HG03469 (cell line): ENCODE measurements around the gene ACTR2.
"Not testable (repeated sequence)": the region's sequence is repeated elsewhere in the genome, so short reads cannot be mapped to it uniquely, and the experiment has no call there.

Experiments used
- ATAC-seq: cut with Tn5 transposase; IDR thresholded peaks from one replicate; pipeline ENCODE4 v1.9.1; 2021; ENCODE audit warnings: mild to moderate bottlenecking, moderate library complexity, moderate number of reproducible peaks; ENCODE audit not compliant: unreplicated experiment

The ACTR2 gene

GRCh38 chr2:65228263-65228750, 676 bp downstream of the ACTR2 start:
- peak; percentile 18 for ATAC-seq

- no peak for ATAC-seq
Observed at GRCh38 chr2:65231121-65231520, 3.5 kb downstream of the ACTR2 start.

- no peak for ATAC-seq
Observed at GRCh38 chr2:65231892-65232477, 4.4 kb downstream of the ACTR2 start.

- peak; percentile 52 for ATAC-seq
Observed at GRCh38 chr2:65232636-65233035, 5.0 kb downstream of the ACTR2 start.

GRCh38 chr2:65240657-65241056, 13.0 kb downstream of the ACTR2 start:
- no peak for ATAC-seq

- not testable (repeated sequence) for ATAC-seq
Observed at GRCh38 chr2:65244452-65244851, 16.8 kb downstream of the ACTR2 start.

GRCh38 chr2:65252640-65253039, 25.0 kb downstream of the ACTR2 start:
- no peak for ATAC-seq

- no peak for ATAC-seq
Observed at GRCh38 chr2:65255356-65255755, 27.7 kb downstream of the ACTR2 start.

- ATAC-seq: no peak
Observed at GRCh38 chr2:65256054-65256453, 28.4 kb downstream of the ACTR2 start.

- ATAC-seq: not testable (repeated sequence)
Observed at GRCh38 chr2:65257866-65258265, 30.2 kb downstream of the ACTR2 start.

GRCh38 chr2:65261676-65262075, 34.0 kb downstream of the ACTR2 start:
- no peak for ATAC-seq

GRCh38 chr2:65263262-65263661, 35.6 kb downstream of the ACTR2 start:
- ATAC-seq: no peak

GRCh38 chr2:65263986-65264385, 36.4 kb downstream of the ACTR2 start:
- ATAC-seq: no peak

GRCh38 chr2:65264821-65265670, 37.4 kb downstream of the ACTR2 start:
- no peak for ATAC-seq

GRCh38 chr2:65265671-65266045, 38.0 kb downstream of the ACTR2 start:
- no peak for ATAC-seq

- no peak for ATAC-seq
Observed at GRCh38 chr2:65267008-65267407, 39.4 kb downstream of the ACTR2 start.

GRCh38 chr2:65268957-65269356, 41.3 kb downstream of the ACTR2 start:
- ATAC-seq: no peak

GRCh38 chr2:65273344-65273743, 45.7 kb downstream of the ACTR2 start:
- ATAC-seq: no peak

GRCh38 chr2:65275141-65275915, 47.7 kb downstream of the ACTR2 start:
- no peak for ATAC-seq

GRCh38 chr2:65276609-65277008, 49.0 kb downstream of the ACTR2 start:
- ATAC-seq: no peak

- no peak for ATAC-seq
Observed at GRCh38 chr2:65277118-65277517, 49.5 kb downstream of the ACTR2 start.
